Bronchial epithelial cell (primary cell): ENCODE measurements around the gene MCF2L2. TPM values are rescaled to one million over a fixed set of nuclear protein-coding genes. Genes with fewer than 3 reads are reported as not detected.
A peak's percentile ranks its signal among the peaks of the same experiment; 100 is the strongest.

Source experiments
- DNase-seq: peaks from one replicate; pipeline ENCODE4 v3.0.0-alpha.2; 2010; ENCODE audit warnings: low read depth
- FAIRE-seq: peaks from 2 replicates; lab custom pipeline; 2011; peaks lifted over from hg19 to GRCh38; lab: Jason Lieb, UNC
- H3K27me3 ChIP-seq: 2 replicates; pipeline ENCODE4 v1.5.1; 2011; ENCODE audit warnings: low read length; ENCODE audit not compliant: control insufficient read depth, insufficient read depth
- H3K36me3 ChIP-seq: 2 replicates; pipeline ENCODE4 v1.5.1; 2011; ENCODE audit warnings: low read length; ENCODE audit not compliant: control insufficient read depth, insufficient read depth
- H3K4me3 ChIP-seq: 2 replicates; pipeline ENCODE4 v1.5.1; 2011; ENCODE audit warnings: mild to moderate bottlenecking, low read depth, low read length, control low read depth
- CTCF ChIP-seq: IDR thresholded peaks from 2 replicates; pipeline ENCODE4 v1.5.1; 2011; ENCODE audit warnings: mild to moderate bottlenecking, moderate library complexity, low read length, control low read depth, inconsistent platforms; ENCODE audit not compliant: insufficient read depth, severe bottlenecking
- total RNA-seq: library from RNA; depleted of rRNA; stranded (reverse); fragments of >200 nt; gene quantifications from 2 replicates; pipeline ENCODE4 v1.2.1, GENCODE V29; 2014

MCF2L2 gene
- total RNA-seq, 1 donor from 2014 or later: 0.26 TPM

GRCh38 chr3:183144363-183144762 is 284.1 kb downstream of the MCF2L2 start:
- Histone ChIP-seq H3K27me3 (peaks cover 1% of the 10 kb centered on the region), H3K4me3 (no peak overlapping the region), H3K36me3 (no peaks in the 10 kb centered on the region)
- TF ChIP-seq CTCF: no peak
- FAIRE-seq: no peak
- DNase-seq: no peak

- DNase-seq (no peak), FAIRE-seq (no peak)
- Histone ChIP-seq H3K4me3 (no peak overlapping the region), H3K27me3 (peaks cover 1% of the 10 kb centered on the region), H3K36me3 (no peaks in the 10 kb centered on the region)
- no peak for TF ChIP-seq CTCF
Measured at GRCh38 chr3:183142199-183142598, 286.2 kb downstream of the MCF2L2 start.

- Histone ChIP-seq H3K36me3 (no peaks in the 10 kb centered on the region), H3K4me3 (no peak overlapping the region), H3K27me3 (no peaks in the 10 kb centered on the region)
- DNase-seq (no peak), FAIRE-seq (no peak)
- no peak for TF ChIP-seq CTCF
Measured at GRCh38 chr3:183134844-183135243, 293.6 kb downstream of the MCF2L2 start.

- no peak overlapping the region for H3K4me3 ChIP-seq
- FAIRE-seq: no peak
- DNase-seq: no peak
- H3K27me3 ChIP-seq: no peaks in the 10 kb centered on the region
- no peak for TF ChIP-seq CTCF
- H3K36me3 ChIP-seq: no peaks in the 10 kb centered on the region
Measured at GRCh38 chr3:183132409-183132808, 296.0 kb downstream of the MCF2L2 start.

GRCh38 chr3:183131735-183132134 is 296.7 kb downstream of the MCF2L2 start:
- H3K36me3 ChIP-seq: no peaks in the 10 kb centered on the region
- no peaks in the 10 kb centered on the region for H3K27me3 ChIP-seq
- peak; percentile 14 for DNase-seq
- no peak overlapping the region for H3K4me3 ChIP-seq
- no peak for FAIRE-seq
- no peak for TF ChIP-seq CTCF

GRCh38 chr3:183131186-183131725 is 297.2 kb downstream of the MCF2L2 start:
- no peak for DNase-seq
- FAIRE-seq: no peak
- no peak overlapping the region for H3K4me3 ChIP-seq
- no peaks in the 10 kb centered on the region for H3K27me3 ChIP-seq
- no peaks in the 10 kb centered on the region for H3K36me3 ChIP-seq
- TF ChIP-seq CTCF: no peak
